ENCODE data around the gene AGL. TPM values are rescaled to one million over a fixed set of nuclear protein-coding genes. Genes with fewer than 3 reads are reported as not detected.

AGL gene
- total and polyA plus RNA-seq, 2 of the 13 experiments (the other 11 are each of a cell fraction or from before 2014, with no cell fraction given): 4.3 to 13.1 TPM

DNA sequence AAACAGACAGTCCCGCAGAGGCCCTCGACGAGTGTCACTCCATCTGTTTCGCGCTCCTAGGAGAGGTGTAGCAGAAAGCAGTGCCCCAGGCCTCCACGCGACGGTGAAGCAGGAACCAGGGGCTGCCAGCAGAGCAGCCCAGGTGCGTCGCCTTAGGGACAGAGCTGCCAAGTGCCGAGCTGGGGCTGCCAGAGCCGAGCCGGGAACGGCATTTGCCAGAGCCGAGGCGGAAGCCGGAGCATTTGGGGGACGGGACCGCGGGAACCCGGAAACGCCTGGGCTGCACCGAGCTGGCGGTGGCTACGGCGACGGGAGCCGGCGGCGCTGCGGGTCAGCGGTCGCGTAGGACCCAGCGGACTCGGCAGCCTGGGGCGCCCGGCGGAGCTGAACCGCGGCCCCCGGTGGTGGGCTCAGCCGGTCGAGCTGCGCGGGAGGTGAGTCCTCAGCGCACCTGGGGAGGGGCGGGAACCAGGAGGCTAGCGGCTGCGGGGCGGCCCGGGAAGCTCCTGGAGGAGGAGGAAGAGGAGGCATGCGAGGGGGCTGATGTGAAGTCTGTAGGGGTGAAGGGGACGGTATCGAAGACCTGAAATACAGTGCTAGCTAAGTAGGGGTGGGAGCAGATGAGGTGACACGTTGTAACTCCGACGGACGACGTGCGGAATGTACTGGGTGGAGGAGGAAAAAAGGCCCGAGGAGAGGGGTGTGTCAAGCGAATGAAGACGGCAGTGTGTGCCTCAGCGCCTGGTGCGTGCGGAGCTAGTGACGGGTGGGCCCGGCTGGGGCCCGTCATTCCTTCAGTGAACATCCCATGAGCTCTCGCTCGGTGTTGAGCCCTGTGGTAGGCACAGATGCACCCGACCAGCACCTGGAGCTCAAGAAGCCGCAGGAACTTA, 119.8 kb downstream of the AGL start, which contains the start of gene SLC35A3 (continued):
- TF ChIP-seq, protein P1, sequence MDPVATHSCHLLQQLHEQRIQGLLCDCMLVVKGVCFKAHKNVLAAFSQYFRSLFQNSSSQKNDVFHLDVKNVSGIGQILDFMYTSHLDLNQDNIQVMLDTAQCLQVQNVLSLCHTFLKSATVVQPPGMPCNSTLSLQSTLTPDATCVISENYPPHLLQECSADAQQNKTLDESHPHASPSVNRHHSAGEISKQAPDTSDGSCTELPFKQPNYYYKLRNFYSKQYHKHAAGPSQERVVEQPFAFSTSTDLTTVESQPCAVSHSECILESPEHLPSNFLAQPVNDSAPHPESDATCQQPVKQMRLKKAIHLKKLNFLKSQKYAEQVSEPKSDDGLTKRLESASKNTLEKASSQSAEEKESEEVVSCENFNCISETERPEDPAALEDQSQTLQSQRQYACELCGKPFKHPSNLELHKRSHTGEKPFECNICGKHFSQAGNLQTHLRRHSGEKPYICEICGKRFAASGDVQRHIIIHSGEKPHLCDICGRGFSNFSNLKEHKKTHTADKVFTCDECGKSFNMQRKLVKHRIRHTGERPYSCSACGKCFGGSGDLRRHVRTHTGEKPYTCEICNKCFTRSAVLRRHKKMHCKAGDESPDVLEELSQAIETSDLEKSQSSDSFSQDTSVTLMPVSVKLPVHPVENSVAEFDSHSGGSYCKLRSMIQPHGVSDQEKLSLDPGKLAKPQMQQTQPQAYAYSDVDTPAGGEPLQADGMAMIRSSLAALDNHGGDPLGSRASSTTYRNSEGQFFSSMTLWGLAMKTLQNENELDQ (CRISPR knock-in tag; IDR thresholded peaks at IDR 0.05; ENCODE audit: borderline replicate concordance): peak; percentile 92
- TF ChIP-seq PHF5A (CRISPR knock-in tag; IDR thresholded peaks at IDR 0.05; ENCODE audit: low read depth, unreplicated experiment) (no peak), ZNF12 (CRISPR knock-in tag; IDR thresholded peaks at IDR 0.05) (0 out of 2 replicates have a peak, but pooled peaks have one; percentile 22), DMAP1 (CRISPR knock-in tag; IDR thresholded peaks at IDR 0.05) (peak; percentile 92), NFE2L1 (CRISPR knock-in tag; IDR thresholded peaks at IDR 0.05; ENCODE audit: borderline replicate concordance) (peak; percentile 79; the same call in 1 of the 2 replicates), MEIS2 (CRISPR knock-in tag; IDR thresholded peaks at IDR 0.05) (peak; percentile 93), ZMYM3 (CRISPR knock-in tag; IDR thresholded peaks at IDR 0.05) (peak; percentile 82), CBFB (CRISPR knock-in tag; IDR thresholded peaks at IDR 0.05) (peak; percentile 93), TAF15 (IDR thresholded peaks at IDR 0.05; ENCODE audit: low read depth, low read length, poor library complexity, severe bottlenecking) (no peak), SNRNP70 (IDR thresholded peaks at IDR 0.05; ENCODE audit: low read depth, low read length) (no peak), MAFG (CRISPR knock-in tag; IDR thresholded peaks at IDR 0.05) (no peak), RNF2 (conservative IDR thresholded peaks at IDR 0.05; ENCODE audit: low read depth) (peak; percentile 66), MED1 (CRISPR knock-in tag; IDR thresholded peaks at IDR 0.05) (peak; percentile 88), HMG20A (CRISPR knock-in tag; IDR thresholded peaks at IDR 0.05; ENCODE audit: borderline replicate concordance) (peak; percentile 65; the same call in 1 of the 2 replicates), GPN1 (CRISPR knock-in tag; IDR thresholded peaks at IDR 0.05; ENCODE audit: borderline replicate concordance) (no peak), CC2D1A (CRISPR knock-in tag; IDR thresholded peaks at IDR 0.05) (no peak), FOSL1 (CRISPR knock-in tag; IDR thresholded peaks at IDR 0.05; ENCODE audit: borderline replicate concordance) (no peak), IKZF4 (CRISPR knock-in tag; IDR thresholded peaks at IDR 0.05; ENCODE audit: borderline replicate concordance, low read depth, not compliant biosample characterization) (peak; percentile 90), ZMYM4 (CRISPR knock-in tag; IDR thresholded peaks at IDR 0.05) (peak; percentile 98), ZNF7 (CRISPR knock-in tag; IDR thresholded peaks at IDR 0.05) (0 out of 2 replicates have a peak, but pooled peaks have one; percentile 36), NFATC3 (CRISPR knock-in tag; IDR thresholded peaks at IDR 0.05) (no peak), MAZ (IDR thresholded peaks at IDR 0.05; ENCODE audit: borderline replicate concordance, low read depth, low read length) (no peak), MAZ (CRISPR knock-in tag; IDR thresholded peaks at IDR 0.05; ENCODE audit: low read depth) (peak; percentile 91), ZNF207 (IDR thresholded peaks at IDR 0.05; ENCODE audit: borderline replicate concordance) (no peak)
- TF ChIP-seq, protein P2, sequence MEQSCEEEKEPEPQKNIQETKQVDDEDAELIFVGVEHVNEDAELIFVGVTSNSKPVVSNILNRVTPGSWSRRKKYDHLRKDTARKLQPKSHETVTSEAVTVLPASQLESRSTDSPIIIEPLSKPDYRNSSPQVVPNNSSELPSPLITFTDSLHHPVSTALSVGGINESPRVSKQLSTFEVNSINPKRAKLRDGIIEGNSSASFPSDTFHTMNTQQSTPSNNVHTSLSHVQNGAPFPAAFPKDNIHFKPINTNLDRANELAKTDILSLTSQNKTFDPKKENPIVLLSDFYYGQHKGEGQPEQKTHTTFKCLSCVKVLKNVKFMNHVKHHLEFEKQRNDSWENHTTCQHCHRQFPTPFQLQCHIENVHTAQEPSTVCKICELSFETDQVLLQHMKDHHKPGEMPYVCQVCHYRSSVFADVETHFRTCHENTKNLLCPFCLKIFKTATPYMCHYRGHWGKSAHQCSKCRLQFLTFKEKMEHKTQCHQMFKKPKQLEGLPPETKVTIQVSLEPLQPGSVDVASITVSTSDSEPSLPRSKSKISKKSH (CRISPR knock-in tag; IDR thresholded peaks at IDR 0.05; ENCODE audit: borderline replicate concordance): peak; percentile 84
- TF ChIP-seq, protein P3, sequence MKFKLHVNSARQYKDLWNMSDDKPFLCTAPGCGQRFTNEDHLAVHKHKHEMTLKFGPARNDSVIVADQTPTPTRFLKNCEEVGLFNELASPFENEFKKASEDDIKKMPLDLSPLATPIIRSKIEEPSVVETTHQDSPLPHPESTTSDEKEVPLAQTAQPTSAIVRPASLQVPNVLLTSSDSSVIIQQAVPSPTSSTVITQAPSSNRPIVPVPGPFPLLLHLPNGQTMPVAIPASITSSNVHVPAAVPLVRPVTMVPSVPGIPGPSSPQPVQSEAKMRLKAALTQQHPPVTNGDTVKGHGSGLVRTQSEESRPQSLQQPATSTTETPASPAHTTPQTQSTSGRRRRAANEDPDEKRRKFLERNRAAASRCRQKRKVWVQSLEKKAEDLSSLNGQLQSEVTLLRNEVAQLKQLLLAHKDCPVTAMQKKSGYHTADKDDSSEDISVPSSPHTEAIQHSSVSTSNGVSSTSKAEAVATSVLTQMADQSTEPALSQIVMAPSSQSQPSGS (CRISPR knock-in tag; IDR thresholded peaks at IDR 0.05): peak; percentile 93

All from HepG2 (cell line).